AG09319 (cell line): ENCODE measurements around the gene CHD8.

ENCODE experiments used
- DNase-seq: peaks from one replicate; pipeline ENCODE4 v3.0.0-alpha.2; 2010; ENCODE audit warnings: low read depth; ENCODE audit errors: extremely low read depth
- TF ChIP-seq, protein P1 (sequence below): IDR thresholded peaks from 2 replicates; pipeline ENCODE4 v1.5.1; 2011; ENCODE audit warnings: low read depth, mild to moderate bottlenecking, inconsistent platforms, low read length, moderate library complexity

CHD8 gene, protein sequence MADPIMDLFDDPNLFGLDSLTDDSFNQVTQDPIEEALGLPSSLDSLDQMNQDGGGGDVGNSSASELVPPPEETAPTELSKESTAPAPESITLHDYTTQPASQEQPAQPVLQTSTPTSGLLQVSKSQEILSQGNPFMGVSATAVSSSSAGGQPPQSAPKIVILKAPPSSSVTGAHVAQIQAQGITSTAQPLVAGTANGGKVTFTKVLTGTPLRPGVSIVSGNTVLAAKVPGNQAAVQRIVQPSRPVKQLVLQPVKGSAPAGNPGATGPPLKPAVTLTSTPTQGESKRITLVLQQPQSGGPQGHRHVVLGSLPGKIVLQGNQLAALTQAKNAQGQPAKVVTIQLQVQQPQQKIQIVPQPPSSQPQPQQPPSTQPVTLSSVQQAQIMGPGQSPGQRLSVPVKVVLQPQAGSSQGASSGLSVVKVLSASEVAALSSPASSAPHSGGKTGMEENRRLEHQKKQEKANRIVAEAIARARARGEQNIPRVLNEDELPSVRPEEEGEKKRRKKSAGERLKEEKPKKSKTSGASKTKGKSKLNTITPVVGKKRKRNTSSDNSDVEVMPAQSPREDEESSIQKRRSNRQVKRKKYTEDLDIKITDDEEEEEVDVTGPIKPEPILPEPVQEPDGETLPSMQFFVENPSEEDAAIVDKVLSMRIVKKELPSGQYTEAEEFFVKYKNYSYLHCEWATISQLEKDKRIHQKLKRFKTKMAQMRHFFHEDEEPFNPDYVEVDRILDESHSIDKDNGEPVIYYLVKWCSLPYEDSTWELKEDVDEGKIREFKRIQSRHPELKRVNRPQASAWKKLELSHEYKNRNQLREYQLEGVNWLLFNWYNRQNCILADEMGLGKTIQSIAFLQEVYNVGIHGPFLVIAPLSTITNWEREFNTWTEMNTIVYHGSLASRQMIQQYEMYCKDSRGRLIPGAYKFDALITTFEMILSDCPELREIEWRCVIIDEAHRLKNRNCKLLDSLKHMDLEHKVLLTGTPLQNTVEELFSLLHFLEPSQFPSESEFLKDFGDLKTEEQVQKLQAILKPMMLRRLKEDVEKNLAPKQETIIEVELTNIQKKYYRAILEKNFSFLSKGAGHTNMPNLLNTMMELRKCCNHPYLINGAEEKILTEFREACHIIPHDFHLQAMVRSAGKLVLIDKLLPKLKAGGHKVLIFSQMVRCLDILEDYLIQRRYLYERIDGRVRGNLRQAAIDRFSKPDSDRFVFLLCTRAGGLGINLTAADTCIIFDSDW (N-terminal part only)

DNA sequence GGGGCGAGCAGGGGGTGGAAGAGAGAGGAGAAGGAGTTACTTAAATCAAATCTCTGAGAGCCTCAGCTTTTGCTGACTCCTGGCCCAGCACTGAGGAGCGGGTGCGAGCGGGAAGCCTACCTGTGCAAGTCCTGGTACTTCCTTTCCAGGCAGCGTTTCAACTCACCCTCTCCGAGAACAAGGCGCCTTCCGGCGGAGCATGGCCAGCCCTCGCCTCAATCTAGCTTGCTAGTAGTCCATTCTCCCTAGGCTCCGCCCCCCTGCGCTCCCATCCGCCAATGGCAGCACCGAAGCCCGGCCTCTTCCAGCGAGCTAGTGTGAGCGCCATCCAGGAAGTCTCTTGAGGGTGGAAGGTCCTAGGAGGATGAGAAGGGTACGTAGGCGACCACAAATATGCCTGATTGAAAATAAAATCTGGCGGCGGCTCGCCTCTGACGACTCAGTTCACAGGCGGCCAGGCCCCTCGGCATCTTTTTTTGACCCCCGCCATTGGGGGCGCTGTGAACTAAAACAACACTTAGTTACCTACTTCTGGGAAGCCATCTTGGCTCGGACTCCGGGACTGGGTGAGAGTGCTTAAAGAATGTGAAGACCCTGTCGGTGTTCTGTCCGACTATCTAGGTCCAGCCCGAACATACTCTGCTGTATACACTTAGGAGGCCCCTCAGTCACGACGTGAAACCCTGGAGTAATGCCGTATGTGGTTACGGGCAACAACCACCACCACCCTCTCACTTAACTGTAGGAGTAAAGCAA is at the start of gene CHD8:
Gene CHD8, minus strand, starts transcription at position 212 of the 756 bp plus-strand sequence. CDS start 24,480 bp downstream, outside the sequence.
- TF ChIP-seq, protein P1, sequence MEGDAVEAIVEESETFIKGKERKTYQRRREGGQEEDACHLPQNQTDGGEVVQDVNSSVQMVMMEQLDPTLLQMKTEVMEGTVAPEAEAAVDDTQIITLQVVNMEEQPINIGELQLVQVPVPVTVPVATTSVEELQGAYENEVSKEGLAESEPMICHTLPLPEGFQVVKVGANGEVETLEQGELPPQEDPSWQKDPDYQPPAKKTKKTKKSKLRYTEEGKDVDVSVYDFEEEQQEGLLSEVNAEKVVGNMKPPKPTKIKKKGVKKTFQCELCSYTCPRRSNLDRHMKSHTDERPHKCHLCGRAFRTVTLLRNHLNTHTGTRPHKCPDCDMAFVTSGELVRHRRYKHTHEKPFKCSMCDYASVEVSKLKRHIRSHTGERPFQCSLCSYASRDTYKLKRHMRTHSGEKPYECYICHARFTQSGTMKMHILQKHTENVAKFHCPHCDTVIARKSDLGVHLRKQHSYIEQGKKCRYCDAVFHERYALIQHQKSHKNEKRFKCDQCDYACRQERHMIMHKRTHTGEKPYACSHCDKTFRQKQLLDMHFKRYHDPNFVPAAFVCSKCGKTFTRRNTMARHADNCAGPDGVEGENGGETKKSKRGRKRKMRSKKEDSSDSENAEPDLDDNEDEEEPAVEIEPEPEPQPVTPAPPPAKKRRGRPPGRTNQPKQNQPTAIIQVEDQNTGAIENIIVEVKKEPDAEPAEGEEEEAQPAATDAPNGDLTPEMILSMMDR: peak; percentile 61
- DNase-seq: peak; percentile 99

DNA sequence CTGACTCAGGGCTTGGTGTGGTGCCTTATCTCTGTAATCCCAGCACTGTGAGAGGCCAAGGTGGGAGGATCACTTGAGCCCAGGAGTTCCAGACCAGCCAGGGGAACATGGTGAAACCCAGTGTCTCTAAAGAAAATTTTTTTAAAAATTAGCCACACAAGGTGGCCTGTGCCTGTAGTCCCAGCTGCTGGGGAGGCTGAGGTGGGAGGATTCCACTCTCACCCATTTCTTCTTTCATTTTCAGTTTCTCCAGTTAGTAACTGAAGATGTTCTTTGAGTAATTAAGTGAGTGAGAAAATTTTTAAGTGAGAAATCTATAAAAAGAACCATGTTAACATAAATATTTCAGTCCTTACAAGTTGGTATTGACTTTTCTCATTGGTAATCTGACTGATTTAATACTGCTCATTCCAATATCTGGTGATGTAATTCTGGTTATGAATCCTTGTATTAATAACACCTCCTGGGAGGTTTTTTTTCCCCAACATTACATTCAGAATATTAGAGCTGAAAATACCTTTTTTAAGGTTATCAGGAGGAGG is 49.2 kb upstream of the CHD8 start:
- TF ChIP-seq, protein P1: no peak
- DNase-seq: no peak

DNA sequence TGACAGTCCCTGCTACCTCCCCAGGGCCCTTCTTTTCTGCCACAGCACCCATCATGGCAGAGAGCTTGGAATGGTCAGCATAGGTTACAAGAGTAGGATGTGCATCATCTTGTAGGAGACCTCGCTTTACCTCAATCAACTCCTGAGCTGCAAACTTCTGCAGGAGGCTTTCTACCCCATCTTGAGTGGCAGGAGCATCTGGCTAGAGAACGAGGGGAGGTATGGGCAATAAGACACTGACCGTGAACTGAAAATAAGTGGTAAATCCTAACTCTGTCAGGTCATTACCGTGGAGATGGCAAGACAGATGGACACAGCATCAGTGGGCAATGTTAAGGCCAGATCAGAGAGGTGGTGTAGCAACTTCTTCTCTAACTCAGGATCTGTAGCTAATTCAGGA is 47.5 kb upstream of the CHD8 start:
- DNase-seq: no peak
- TF ChIP-seq, protein P1: no peak

DNA sequence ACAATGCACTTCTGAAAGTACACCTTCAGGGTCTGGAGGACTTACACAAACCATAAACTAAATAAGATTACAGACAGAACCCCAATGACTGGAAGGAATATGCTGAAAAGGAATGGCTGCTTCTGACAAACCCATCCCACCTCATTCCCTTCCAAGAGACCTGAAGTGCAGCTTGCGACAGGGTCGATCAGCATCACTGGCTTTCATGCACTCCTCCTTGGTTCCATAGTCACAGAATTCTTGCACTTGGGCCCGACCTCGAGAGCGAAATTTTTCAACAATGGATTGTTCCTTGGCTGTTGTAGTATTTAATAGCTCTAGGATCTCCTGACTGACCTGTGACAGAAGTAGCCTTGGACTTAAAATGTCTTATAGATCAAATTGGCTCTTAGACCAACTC is 45.6 kb upstream of the CHD8 start:
- no peak for DNase-seq
- TF ChIP-seq, protein P1: no peak

DNA sequence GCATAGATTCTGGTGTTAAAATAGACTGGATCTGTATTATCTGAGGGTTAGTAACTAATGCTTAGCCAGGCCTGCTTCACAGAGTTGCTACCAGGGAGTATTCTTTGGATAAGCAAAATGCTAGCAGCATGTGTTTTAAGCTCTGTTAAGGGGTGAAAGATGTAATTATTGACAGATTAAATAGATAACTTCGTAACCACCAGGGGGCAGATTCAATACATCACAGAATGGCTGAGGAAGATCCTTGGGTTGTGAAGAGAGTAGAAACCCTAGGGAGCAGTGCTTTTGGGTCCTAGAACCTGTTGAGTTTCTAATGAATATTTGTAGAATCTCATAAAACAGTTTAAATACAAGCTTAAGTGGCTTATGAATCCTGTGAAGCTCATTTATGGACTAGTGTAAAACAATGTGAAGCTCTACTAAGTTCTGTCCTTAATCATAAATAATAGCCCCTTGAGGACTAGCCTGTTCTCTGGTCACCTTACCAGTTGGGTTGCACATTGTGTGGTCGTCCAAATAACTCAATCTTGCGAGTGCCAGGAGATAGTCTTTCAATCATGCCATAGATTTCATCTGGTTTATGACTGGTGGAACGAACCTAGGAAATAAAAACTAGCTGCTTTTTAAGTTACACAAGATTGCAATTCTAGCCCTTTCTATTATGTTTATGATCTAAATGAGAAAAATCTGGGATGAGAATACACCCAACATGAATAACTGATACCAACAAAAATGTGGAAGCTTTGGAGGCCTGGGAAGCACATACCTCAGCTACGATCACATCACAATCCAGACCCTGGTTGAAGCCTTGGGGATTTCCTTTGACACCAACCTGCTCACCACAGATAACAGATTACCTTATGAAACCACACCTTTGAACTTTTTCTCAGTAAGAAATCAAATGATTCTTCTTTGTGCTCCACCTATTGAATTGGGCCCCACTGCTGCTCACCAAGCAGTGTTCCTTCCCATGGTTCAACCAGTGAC is 42.9 kb upstream of the CHD8 start:
- no peak for DNase-seq
- TF ChIP-seq, protein P1: peak; percentile 38
